ENCODE measurements around the gene KCNJ9.

KCNJ9 gene

DNA sequence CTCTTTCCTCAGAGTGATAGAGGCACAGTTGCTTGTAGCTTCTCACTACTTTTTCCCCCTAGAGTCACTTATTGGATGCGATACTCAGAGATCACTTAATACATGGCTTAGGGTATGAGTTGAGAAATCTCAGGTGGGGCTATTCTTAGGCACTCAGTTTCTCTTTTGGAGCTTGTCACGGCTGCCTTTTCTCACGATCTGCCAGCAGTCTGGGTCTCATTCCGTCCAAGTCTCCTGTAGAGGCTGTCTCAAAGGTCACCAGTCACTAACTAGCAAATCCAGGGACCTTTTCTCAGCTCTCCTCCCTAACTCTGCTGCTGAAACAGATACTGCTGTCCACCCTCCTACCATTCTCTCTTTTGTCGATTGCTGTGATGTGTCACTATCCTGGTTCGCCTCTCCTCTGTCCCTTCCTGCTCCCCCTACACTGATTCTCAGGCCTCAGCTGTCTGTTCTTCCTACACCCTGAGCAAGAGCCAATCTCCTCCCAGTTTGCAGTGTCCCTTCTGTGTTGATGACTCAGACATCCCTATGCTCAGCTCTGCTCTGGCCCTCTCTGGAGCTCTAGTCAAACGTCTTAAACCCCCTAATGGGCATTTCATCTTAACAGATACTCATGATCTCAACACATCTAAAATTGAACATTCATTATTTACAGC, 46.7 kb downstream of the KCNJ9 start:
- Histone ChIP-seq H3K27ac (ENCODE audit: low read depth, low read length) (no peak overlapping the region), H3K27me3 (ENCODE audit: control insufficient read depth, low read length) (peaks cover 14% of the 10 kb centered on the region), H3K9me2 (replicated peaks; ENCODE audit: control insufficient read depth, low read length) (no peaks in the 10 kb centered on the region), H3K4me3 (ENCODE audit: low read length) (no peak overlapping the region), H3K9me3 (ENCODE audit: control insufficient read depth, insufficient read depth, low read length) (no peaks in the 10 kb centered on the region), H3F3A (ENCODE audit: control insufficient read depth, insufficient read depth) (no peaks in the 10 kb centered on the region), H3K36me3 (ENCODE audit: control insufficient read depth, low read length) (no peaks in the 10 kb centered on the region), H3K79me2 (ENCODE audit: control insufficient read depth, low read length) (no peaks in the 10 kb centered on the region), H3K4me1 (ENCODE audit: control insufficient read depth, low read length) (no peaks in the 10 kb centered on the region), H4K20me1 (ENCODE audit: control insufficient read depth, insufficient read depth, low read depth, low read length) (no peaks in the 10 kb centered on the region), H3K4me2 (ENCODE audit: low read length) (no peak overlapping the region)
- no peak for TF ChIP-seq EZH2phosphoT487 (IDR thresholded peaks at IDR 0.05; ENCODE audit: borderline replicate concordance, low read length)
- TF ChIP-seq, protein P1, sequence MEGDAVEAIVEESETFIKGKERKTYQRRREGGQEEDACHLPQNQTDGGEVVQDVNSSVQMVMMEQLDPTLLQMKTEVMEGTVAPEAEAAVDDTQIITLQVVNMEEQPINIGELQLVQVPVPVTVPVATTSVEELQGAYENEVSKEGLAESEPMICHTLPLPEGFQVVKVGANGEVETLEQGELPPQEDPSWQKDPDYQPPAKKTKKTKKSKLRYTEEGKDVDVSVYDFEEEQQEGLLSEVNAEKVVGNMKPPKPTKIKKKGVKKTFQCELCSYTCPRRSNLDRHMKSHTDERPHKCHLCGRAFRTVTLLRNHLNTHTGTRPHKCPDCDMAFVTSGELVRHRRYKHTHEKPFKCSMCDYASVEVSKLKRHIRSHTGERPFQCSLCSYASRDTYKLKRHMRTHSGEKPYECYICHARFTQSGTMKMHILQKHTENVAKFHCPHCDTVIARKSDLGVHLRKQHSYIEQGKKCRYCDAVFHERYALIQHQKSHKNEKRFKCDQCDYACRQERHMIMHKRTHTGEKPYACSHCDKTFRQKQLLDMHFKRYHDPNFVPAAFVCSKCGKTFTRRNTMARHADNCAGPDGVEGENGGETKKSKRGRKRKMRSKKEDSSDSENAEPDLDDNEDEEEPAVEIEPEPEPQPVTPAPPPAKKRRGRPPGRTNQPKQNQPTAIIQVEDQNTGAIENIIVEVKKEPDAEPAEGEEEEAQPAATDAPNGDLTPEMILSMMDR (IDR thresholded peaks at IDR 0.05; ENCODE audit: low read depth, low read length, poor library complexity, severe bottlenecking): no peak

DNA sequence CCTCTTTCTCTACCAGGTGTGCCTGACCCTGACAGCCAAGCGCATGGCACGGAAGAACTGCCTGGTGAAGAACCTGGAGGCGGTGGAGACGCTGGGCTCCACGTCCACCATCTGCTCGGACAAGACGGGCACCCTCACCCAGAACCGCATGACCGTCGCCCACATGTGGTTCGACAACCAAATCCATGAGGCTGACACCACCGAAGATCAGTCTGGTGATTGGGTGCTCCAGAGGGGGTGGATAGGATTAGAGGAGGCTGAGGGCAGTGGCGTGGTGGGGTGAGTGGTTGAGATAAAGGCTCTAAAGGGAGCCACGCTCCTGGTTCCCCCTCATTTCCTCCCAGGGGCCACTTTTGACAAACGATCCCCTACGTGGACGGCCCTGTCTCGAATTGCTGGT, 47.3 kb downstream of the KCNJ9 start:
- Histone ChIP-seq H3K27me3 (ENCODE audit: control insufficient read depth, low read length) (peaks cover 14% of the 10 kb centered on the region), H3K79me2 (ENCODE audit: control insufficient read depth, low read length) (no peaks in the 10 kb centered on the region), H3K27ac (ENCODE audit: low read depth, low read length) (no peak overlapping the region), H3F3A (ENCODE audit: control insufficient read depth, insufficient read depth) (no peaks in the 10 kb centered on the region), H4K20me1 (ENCODE audit: control insufficient read depth, insufficient read depth, low read depth, low read length) (no peaks in the 10 kb centered on the region), H3K9me2 (replicated peaks; ENCODE audit: control insufficient read depth, low read length) (no peaks in the 10 kb centered on the region), H3K4me3 (ENCODE audit: low read length) (no peak overlapping the region), H3K4me1 (ENCODE audit: control insufficient read depth, low read length) (no peaks in the 10 kb centered on the region), H3K9me3 (ENCODE audit: control insufficient read depth, insufficient read depth, low read length) (no peaks in the 10 kb centered on the region), H3K36me3 (ENCODE audit: control insufficient read depth, low read length) (no peaks in the 10 kb centered on the region), H3K4me2 (ENCODE audit: low read length) (no peak overlapping the region)
- TF ChIP-seq, protein P1 (IDR thresholded peaks at IDR 0.05; ENCODE audit: low read depth, low read length, poor library complexity, severe bottlenecking): no peak
- no peak for TF ChIP-seq EZH2phosphoT487 (IDR thresholded peaks at IDR 0.05; ENCODE audit: borderline replicate concordance, low read length)

DNA sequence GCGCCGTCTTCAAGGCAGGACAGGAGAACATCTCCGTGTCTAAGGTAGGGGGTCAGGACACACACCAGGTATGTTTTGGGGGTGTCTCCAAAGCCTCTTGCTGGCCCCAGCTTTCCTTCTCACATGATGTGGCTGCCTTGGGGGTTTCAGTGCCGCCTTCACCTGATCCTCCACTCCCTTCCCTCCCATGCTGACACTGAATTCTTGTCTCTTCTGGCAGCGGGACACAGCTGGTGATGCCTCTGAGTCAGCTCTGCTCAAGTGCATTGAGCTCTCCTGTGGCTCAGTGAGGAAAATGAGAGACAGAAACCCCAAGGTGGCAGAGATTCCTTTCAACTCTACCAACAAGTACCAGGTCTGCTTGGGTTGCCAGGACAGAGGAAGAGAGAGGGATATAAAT, 47.7 kb downstream of the KCNJ9 start:
- H3K27me3 ChIP-seq (ENCODE audit: control insufficient read depth, low read length): peaks cover 14% of the 10 kb centered on the region
- no peaks in the 10 kb centered on the region for H3K36me3 ChIP-seq (ENCODE audit: control insufficient read depth, low read length)
- H3K27ac ChIP-seq (ENCODE audit: low read depth, low read length): no peak overlapping the region
- no peaks in the 10 kb centered on the region for H3F3A ChIP-seq (ENCODE audit: control insufficient read depth, insufficient read depth)
- no peaks in the 10 kb centered on the region for H3K4me1 ChIP-seq (ENCODE audit: control insufficient read depth, low read length)
- H3K9me2 ChIP-seq (replicated peaks; ENCODE audit: control insufficient read depth, low read length): no peaks in the 10 kb centered on the region
- no peak for TF ChIP-seq EZH2phosphoT487 (IDR thresholded peaks at IDR 0.05; ENCODE audit: borderline replicate concordance, low read length)
- TF ChIP-seq, protein P1 (IDR thresholded peaks at IDR 0.05; ENCODE audit: low read depth, low read length, poor library complexity, severe bottlenecking): no peak
- H3K79me2 ChIP-seq (ENCODE audit: control insufficient read depth, low read length): no peaks in the 10 kb centered on the region
- no peak overlapping the region for H3K4me2 ChIP-seq (ENCODE audit: low read length)
- no peak overlapping the region for H3K4me3 ChIP-seq (ENCODE audit: low read length)
- H3K9me3 ChIP-seq (ENCODE audit: control insufficient read depth, insufficient read depth, low read length): no peaks in the 10 kb centered on the region
- H4K20me1 ChIP-seq (ENCODE audit: control insufficient read depth, insufficient read depth, low read depth, low read length): no peaks in the 10 kb centered on the region
